T-helper 9 cell (primary cell): ENCODE data around the gene RBCK1.
"Not testable (repeated sequence)": the region's sequence is repeated elsewhere in the genome, so short reads cannot be mapped to it uniquely, and the experiment has no call there.

Source experiments
- DNase-seq: peaks from one replicate; pipeline ENCODE4 v3.0.0-alpha.2; 2020

RBCK1 gene

GRCh38 chr20:376089-376488 is 32.0 kb upstream of the RBCK1 start:
- DNase-seq = no peak

DNA sequence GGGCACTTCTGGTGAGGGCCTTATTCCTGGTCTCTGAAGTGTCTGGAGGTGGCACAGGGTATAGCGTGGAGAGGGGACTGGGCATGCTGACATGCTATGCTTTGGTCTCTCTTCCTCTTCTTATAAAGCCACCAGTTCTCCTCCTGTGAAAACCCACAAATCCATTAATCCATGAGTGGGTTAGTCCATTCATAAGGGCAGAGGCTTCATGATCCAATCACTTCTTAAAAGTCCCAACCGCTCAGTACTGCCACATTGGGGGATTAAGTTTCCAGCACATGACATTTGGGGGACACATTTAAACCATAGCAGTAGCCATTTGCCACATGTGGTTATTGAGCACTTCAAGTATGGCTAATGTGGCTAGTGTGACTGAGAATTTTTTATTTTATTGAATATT is 31.3 kb upstream of the RBCK1 start:
- no peak for DNase-seq

DNA sequence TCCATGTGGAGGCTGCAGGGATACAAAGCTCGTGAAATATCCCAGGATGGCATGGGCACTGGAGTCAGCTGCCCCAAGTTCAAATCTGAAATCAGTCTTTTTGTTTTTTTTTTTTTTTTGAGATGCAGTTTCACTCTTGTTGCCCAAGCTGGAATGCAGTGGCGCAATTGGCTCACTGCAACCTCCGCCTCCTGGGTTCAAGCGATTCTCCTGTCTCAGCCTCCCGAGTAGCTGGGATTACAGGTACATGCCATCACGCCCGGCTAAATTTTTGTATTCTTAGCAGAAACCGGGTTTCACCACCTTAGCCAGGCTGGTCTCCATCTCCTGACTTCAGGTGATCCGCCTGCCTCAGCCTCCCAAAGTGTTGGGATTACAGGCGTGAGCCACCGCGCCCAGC is 30.5 kb upstream of the RBCK1 start:
- DNase-seq = not testable (repeated sequence)

DNA sequence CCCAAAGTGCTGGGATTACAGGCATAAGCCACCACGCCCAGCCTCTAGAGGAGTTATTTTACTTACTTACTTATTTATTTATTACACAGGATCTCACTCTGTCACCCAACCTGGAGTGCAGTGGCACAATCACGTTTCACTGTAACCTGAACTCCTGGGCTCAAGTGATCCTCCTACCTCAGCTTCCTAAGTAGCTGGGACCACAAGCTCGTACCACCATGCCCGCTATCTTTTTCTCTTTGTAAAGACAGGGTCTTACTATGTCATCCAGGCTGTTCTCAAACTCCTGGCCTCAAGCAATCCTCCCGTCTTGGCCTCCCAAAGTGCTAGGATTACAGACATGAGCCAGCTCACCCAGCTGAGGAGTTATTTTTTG is 29.1 kb upstream of the RBCK1 start:
- DNase-seq = no peak

DNA sequence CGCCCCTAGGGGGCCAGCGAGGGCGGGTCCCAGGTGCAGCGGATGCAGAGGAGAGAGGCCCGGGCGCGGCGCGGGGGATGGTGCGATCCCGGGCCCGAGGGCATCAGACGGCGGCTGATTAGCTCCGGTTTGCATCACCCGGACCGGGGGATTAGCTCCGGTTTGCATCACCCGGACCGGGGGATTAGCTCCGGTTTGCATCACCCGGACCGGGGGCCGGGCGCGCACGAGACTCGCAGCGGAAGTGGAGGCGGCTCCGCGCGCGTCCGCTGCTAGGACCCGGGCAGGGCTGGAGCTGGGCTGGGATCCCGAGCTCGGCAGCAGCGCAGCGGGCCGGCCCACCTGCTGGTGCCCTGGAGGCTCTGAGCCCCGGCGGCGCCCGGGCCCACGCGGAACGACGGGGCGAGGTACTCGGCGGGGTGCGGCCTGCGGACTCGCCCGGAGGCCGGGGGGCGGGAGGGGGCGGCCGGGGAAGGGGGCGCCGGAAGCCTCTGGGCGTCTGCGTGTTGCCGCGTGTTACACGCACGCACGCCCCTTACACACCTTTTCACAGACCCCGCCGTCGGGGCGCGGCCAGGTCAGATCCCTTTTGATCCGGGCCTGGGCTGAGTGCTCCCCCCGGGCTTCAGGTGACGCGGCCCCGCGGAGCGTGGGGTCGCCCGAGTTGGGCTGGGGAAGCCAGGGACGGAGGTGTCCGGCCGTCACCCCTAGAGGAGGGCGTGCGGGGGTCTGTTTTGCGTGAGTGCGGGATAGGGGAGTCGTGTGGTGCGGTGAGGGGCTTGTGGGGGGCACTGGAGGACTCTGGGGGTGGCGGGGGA is 27.1 kb upstream of the RBCK1 start:
- peak; percentile 18 for DNase-seq

GRCh38 chr20:381581-382290 is 26.4 kb upstream of the RBCK1 start:
- DNase-seq = peak; percentile 45

DNA sequence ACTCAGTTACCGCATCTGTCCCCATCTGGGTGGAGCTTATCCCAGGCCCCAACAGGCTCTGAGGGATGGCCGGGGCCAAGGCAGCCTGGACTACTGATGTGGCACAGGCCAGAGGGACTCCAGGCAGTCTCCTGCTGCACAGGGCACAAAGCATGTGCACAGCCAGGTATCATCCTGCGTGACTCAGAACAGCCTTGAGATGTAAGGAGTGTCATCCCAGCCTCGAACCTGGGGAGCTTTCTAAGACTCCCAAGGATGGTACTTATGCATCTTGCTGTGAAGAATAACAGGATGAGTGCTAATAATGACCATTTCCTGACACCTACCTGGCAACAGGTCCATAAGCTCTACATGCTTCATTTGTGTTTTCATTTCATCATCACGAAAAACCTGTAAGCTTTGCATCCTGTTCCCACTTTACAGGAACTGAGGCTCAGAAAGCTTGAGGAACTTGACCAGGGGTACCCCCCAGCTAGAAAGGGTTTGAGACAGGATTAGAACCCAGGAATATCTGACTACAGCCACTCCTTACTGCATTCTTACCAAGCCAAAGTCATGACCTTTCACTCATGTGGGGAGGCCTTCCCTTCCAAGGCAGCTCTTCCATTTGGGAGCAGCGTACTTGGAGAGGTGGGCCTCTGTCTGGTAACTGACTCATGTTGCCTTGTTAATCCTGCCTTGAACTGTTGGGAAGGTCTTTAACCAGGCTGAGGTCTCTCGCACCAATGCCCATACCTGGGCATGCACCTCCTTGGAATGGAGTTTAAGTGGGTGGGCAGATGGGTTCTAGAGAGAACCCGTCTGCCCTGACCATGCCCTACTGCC is 25.6 kb upstream of the RBCK1 start:
- no peak for DNase-seq

GRCh38 chr20:383889-384288 is 24.2 kb upstream of the RBCK1 start:
- DNase-seq = no peak

- DNase-seq = no peak
These were observed 23.4 kb upstream of the RBCK1 start for GRCh38 chr20:384723-385122.

DNA sequence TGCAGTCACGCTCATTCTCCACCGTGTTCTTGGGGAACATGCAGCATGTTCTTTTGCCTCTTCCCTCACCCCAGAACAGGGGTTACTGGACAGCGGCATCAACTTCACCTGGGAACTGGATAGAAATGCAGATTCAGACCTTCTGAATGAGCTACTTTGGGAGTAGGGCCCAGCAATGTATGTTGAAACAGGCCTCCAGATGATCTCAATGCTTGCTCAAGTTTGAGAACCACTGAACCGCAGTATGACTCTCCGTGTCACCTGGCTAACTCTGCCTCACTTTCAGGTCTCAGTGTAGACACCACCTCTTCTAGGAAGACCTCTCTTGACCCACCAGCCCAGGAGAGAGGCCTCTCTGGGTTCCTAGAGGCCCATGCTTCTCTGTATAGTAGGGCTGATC is 22.7 kb upstream of the RBCK1 start:
- no peak for DNase-seq

- not testable (repeated sequence) for DNase-seq
These were observed 21.5 kb upstream of the RBCK1 start for GRCh38 chr20:386634-387033.

GRCh38 chr20:387520-387919 is 20.6 kb upstream of the RBCK1 start:
- no peak for DNase-seq

GRCh38 chr20:388034-388994 is 19.8 kb upstream of the RBCK1 start:
- DNase-seq = no peak

DNA sequence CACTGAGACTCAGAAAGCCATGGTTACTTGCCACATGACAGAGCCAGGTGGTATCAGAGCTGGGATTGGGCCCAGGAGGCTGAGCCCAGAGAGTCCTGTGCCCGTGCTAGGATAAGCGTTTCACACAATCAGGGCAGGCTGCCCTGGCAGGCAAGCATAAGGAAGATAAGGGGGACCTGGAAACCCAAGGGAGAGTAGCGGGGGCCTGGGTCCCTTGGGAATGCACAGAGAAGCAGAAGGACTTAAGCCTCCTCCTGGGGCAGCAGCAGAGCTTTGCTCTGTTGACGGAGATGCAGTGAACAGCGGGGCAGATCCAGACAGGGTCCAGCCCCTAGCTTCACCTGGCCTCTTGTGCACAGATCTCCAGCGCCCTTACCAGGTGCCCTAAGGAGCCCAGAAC is 18.9 kb upstream of the RBCK1 start:
- DNase-seq = no peak

- no peak for DNase-seq
These were observed 16.9 kb upstream of the RBCK1 start for GRCh38 chr20:391041-391711.

- DNase-seq = not testable (repeated sequence)
These were observed 14.8 kb upstream of the RBCK1 start for GRCh38 chr20:393296-393695.

- no peak for DNase-seq
These were observed 11.9 kb upstream of the RBCK1 start for GRCh38 chr20:396252-396618.

DNA sequence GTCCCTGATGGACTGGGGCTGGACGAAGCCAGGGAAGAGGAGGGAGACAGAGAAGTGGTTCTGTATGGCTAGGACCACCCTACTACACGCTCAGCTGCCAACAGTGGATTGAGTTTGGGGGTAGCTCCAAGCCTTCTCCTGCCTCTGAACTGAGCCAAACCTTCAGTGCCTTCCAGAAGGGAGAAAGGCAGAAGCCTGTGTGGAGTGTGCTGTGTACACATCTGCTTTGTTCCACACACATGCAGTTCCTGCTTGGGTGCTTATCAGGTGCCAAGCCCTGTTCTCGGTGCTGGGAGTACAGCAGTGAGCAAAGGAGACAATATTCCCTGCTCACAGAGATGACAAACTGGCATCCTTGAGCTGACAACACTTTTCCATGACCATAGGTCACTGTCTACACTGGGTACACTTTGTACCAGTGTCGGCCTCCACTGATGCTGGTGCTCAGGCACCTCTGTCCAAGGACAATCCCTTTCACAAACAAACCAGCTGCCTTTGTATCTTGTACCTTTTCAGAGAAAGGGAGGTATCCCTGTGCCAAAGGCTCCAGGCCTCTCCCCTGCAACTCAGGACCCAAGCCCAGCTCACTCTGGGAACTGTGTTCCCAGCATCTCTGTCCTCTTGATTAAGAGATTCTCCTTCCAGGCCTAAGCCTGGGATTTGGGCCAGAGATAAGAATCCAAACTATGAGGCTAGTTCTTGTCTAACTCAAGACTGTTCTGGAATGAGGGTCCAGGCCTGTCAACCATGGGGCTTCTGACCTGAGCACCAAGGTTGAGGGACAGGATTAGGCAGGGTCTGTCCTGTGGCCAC is 11.3 kb upstream of the RBCK1 start:
- DNase-seq = no peak

GRCh38 chr20:397432-398237 is 10.5 kb upstream of the RBCK1 start:
- no peak for DNase-seq

GRCh38 chr20:399182-399707 is 8.9 kb upstream of the RBCK1 start:
- no peak for DNase-seq
